A673 (cell line): ENCODE measurements around the gene MED10. TPM values are rescaled to one million over a fixed set of nuclear protein-coding genes. Genes with fewer than 3 reads are reported as not detected.

Source experiments
- BruUV-seq: library from RNA; stranded (reverse); fragments of 400-500 nt; replicated peaks from 2 replicates; lab custom pipeline; 2021; lab: Mats Ljungman, UMichigan
- CTCF ChIA-PET: fragments of 300-600 bp; sonication (Branson Sonifier 250); formaldehyde crosslinking; loops from one replicate; lab custom pipeline; 2022; ENCODE audit warnings: antibody characterized with exemption; lab: Charles Lee
- POLR2A ChIA-PET: fragments of 300-600 bp; sonication (Branson Sonifier 250); formaldehyde crosslinking; loops from one replicate; lab custom pipeline; 2022; ENCODE audit warnings: antibody characterized with exemption; ENCODE audit not compliant: low non-redundant PET; lab: Charles Lee
- DNase-seq: peaks from one replicate; pipeline ENCODE4 v3.0.0-alpha.2; 2015; ENCODE audit warnings: low spot score
- H3K27ac ChIP-seq: fragments of 200-600 bp; sonication (generic); 2 replicates; pipeline ENCODE4 v1.5.1; 2016; ENCODE audit warnings: mixed run types, low read depth, mild to moderate bottlenecking, mixed read lengths, antibody characterized with exemption, low read length; ENCODE audit not compliant: poor library complexity, severe bottlenecking
- H3K27me3 ChIP-seq: fragments of 200-600 bp; sonication (generic); replicated peaks from 2 replicates; pipeline ENCODE4 v1.6.1; 2017; ENCODE audit warnings: mixed run types, low read depth, mild to moderate bottlenecking, mixed read lengths, antibody characterized with exemption, low read length; ENCODE audit not compliant: insufficient read depth, poor library complexity
- H3K36me3 ChIP-seq: fragments of 200-600 bp; sonication (generic); 2 replicates; pipeline ENCODE4 v1.6.1; 2016; ENCODE audit warnings: mixed run types, mild to moderate bottlenecking, mixed read lengths, antibody characterized with exemption, low read length; ENCODE audit not compliant: insufficient read depth, poor library complexity, severe bottlenecking
- H3K4me1 ChIP-seq: fragments of 200-600 bp; sonication (generic); 2 replicates; pipeline ENCODE4 v1.6.1; 2017; ENCODE audit warnings: mixed run types, mild to moderate bottlenecking, mixed read lengths, antibody characterized with exemption, low read length; ENCODE audit not compliant: insufficient read depth, poor library complexity, severe bottlenecking
- H3K4me3 ChIP-seq: fragments of 200-600 bp; sonication (generic); 2 replicates; pipeline ENCODE4 v1.5.1; 2016; ENCODE audit warnings: low read depth, mixed run types, mild to moderate bottlenecking, mixed read lengths, low read length; ENCODE audit not compliant: poor library complexity, severe bottlenecking
- H3K9me3 ChIP-seq: fragments of 200-600 bp; sonication (generic); 2 replicates; pipeline ENCODE4 v1.6.1; 2016; ENCODE audit warnings: mixed run types, low read depth, mild to moderate bottlenecking, mixed read lengths, antibody characterized with exemption, low read length; ENCODE audit not compliant: poor library complexity, severe bottlenecking
- CTCF ChIP-seq: fragments of 300-800, 200-600 bp; sonication (generic); conservative IDR thresholded peaks from 2 replicates; pipeline ENCODE4 v1.5.1; 2017; ENCODE audit warnings: low read depth, mild to moderate bottlenecking, antibody characterized with exemption, low read length, moderate library complexity, mixed read lengths
- EZH2 ChIP-seq: fragments of 200-600 bp; sonication (generic); IDR thresholded peaks from 2 replicates; pipeline ENCODE4 v1.6.1; 2017; ENCODE audit warnings: borderline replicate concordance, low read depth, mild to moderate bottlenecking, mixed read lengths, antibody characterized with exemption, low read length; ENCODE audit not compliant: poor library complexity, severe bottlenecking
- intact Hi-C: fragments of 100-400 bp; cut with micrococcal nuclease; formaldehyde crosslinking; loops from one replicate; pipeline ENCODE4 v1.10.0; 2022; ENCODE audit not compliant: unreplicated experiment
- total RNA-seq: library from RNA; stranded (reverse); gene quantifications from 2 replicates; pipeline ENCODE4 v1.2.3, GENCODE V29; 2021

MED10 gene
- total RNA-seq, 1 experiment from 2014 or later: 59.9 TPM

DNA sequence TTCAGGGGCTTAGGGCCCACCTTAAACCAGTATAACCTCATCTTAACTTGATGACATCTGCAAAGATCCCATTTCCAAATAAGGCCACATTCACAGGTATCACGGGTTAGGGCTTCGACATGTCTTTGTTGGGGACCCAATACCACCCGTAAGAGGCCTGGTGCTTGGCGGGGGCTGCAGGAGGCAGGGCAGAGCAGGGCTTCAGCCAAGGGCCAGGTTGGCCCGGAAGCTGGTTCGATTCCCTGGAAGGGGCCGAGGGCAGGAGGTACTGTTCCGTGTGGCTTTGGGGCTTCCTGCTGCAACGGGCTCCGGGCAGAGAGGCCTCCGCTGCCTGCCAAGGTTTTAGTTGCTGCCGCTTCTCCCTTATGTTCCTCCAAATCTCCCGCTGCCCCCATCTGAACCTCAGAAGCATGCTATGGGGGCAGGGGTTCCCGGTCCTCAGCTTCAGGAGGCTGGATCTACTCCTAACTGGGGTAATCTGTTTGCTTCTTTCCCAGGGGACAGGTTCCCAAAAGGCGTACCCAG, 29.8 kb downstream of the MED10 start:
- BruUV-seq: no TSS peak
- H3K27me3 ChIP-seq: peaks cover 5% of the 10 kb centered on the region
- TF ChIP-seq EZH2 (no peak), CTCF (no peak)
- no peak for DNase-seq
- POLR2A ChIA-PET: no interaction called here
- H3K9me3 ChIP-seq: no peaks in the 10 kb centered on the region
- H3K4me3 ChIP-seq: no peak overlapping the region
- intact Hi-C loops: no loop called here
- no peaks in the 10 kb centered on the region for H3K4me1 ChIP-seq
- no peaks in the 10 kb centered on the region for H3K36me3 ChIP-seq
- CTCF ChIA-PET: no interaction called here
- H3K27ac ChIP-seq: no peak overlapping the region

- no peak for TF ChIP-seq EZH2
- no peak for TF ChIP-seq CTCF
- Histone ChIP-seq H3K4me1 (no peaks in the 10 kb centered on the region), H3K4me3 (no peak overlapping the region), H3K27ac (no peak overlapping the region), H3K36me3 (no peaks in the 10 kb centered on the region), H3K27me3 (peaks cover 6% of the 10 kb centered on the region), H3K9me3 (no peaks in the 10 kb centered on the region)
- ChIA-PET POLR2A (no interaction called here), CTCF (no interaction called here)
- intact Hi-C loops: no loop called here
- BruUV-seq: no TSS peak
- DNase-seq: no peak
Measured at GRCh38 chr5:6347673-6348072, 30.7 kb downstream of the MED10 start.

DNA sequence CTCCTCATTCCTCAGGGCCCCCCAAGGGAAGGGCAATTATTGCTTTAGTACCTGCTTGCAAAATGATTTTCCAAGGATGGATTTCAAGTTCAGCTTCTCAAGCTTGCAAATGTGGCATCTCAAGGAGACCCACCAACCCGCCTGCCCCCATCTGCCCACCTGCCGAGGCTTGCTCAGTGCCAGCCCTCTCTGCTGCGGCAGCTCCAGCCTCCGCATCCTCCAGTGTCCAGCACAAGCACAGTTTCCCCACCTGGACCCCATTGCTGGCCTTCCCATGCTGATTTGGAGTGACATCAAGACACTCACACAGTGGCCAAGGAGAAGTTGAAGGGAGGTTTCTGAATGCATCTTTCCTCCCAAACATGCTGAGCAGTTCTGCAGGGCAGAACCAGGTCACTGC, 31.2 kb downstream of the MED10 start:
- no peak overlapping the region for H3K27ac ChIP-seq
- no peak for TF ChIP-seq CTCF
- TF ChIP-seq EZH2: no peak
- no peak overlapping the region for H3K4me3 ChIP-seq
- no peaks in the 10 kb centered on the region for H3K36me3 ChIP-seq
- BruUV-seq: no TSS peak
- ChIA-PET POLR2A (no interaction called here), CTCF (no interaction called here)
- intact Hi-C loops: no loop called here
- H3K9me3 ChIP-seq: no peaks in the 10 kb centered on the region
- no peak for DNase-seq
- no peaks in the 10 kb centered on the region for H3K4me1 ChIP-seq
- H3K27me3 ChIP-seq: peaks cover 8% of the 10 kb centered on the region
